GM12891 (cell line): Measurements from ENCODE around the gene CPA5.

Source experiments
- POLR2A ChIP-seq: IDR thresholded peaks from 2 replicates; pipeline ENCODE4 v1.6.1; 2011; ENCODE audit warnings: low read depth, low read length, control low read depth
- POLR2AphosphoS5 ChIP-seq: IDR thresholded peaks from 2 replicates; pipeline ENCODE4 v1.6.1; 2011; ENCODE audit warnings: low read depth, low read length, control low read depth

- no peak for TF ChIP-seq POLR2A
- TF ChIP-seq POLR2AphosphoS5: no peak
These were observed 22.6 kb downstream of the CPA5 start for GRCh38 chr7:130367088-130367755.
